GM18526 (cell line): ENCODE measurements around the gene EFNA2.

Experiments
- POLR2A ChIP-seq: IDR thresholded peaks from 3 replicates; pipeline ENCODE4 v1.6.1; 2011; ENCODE audit not compliant: insufficient read length; ENCODE audit errors: extremely low read depth

EFNA2 gene

GRCh38 chr19:1265615-1266128, 20.0 kb upstream of the EFNA2 start:
- no peak for TF ChIP-seq POLR2A

GRCh38 chr19:1266129-1266915, 19.4 kb upstream of the EFNA2 start:
- no peak for TF ChIP-seq POLR2A

GRCh38 chr19:1266916-1267476, 18.7 kb upstream of the EFNA2 start:
- no peak for TF ChIP-seq POLR2A

- no peak for TF ChIP-seq POLR2A
These were observed 18.0 kb upstream of the EFNA2 start for GRCh38 chr19:1267477-1268225.

- no peak for TF ChIP-seq POLR2A
These were observed 17.2 kb upstream of the EFNA2 start for GRCh38 chr19:1268226-1269064.

- TF ChIP-seq POLR2A, result peak; percentile 100
These were observed 16.6 kb upstream of the EFNA2 start, which contains the start of gene CIRBP for GRCh38 chr19:1269065-1269477. TSS of gene CIRBP (plus strand) at chr19:1269332. CDS start at chr19:1270934, 1,602 bp downstream.

GRCh38 chr19:1269478-1270212, 16.0 kb upstream of the EFNA2 start:
- no peak for TF ChIP-seq POLR2A

GRCh38 chr19:1270213-1270853, 15.3 kb upstream of the EFNA2 start:
- TF ChIP-seq POLR2A, result no peak

GRCh38 chr19:1270854-1271527, 14.7 kb upstream of the EFNA2 start:
- peak; percentile 23 for TF ChIP-seq POLR2A

- no peak for TF ChIP-seq POLR2A
These were observed 13.9 kb upstream of the EFNA2 start for GRCh38 chr19:1271528-1272422.

- no peak for TF ChIP-seq POLR2A
These were observed 13.0 kb upstream of the EFNA2 start for GRCh38 chr19:1272423-1273262.
